Activated gamma-delta T cell treated with Interleukin-2 at 50 U/mL for 16 hours (primary cell): Measurements from ENCODE around the gene MED27.

Experiments used
- DNase-seq: peaks from one replicate; pipeline ENCODE4 v3.0.0-alpha.2; 2020

MED27 gene

DNA sequence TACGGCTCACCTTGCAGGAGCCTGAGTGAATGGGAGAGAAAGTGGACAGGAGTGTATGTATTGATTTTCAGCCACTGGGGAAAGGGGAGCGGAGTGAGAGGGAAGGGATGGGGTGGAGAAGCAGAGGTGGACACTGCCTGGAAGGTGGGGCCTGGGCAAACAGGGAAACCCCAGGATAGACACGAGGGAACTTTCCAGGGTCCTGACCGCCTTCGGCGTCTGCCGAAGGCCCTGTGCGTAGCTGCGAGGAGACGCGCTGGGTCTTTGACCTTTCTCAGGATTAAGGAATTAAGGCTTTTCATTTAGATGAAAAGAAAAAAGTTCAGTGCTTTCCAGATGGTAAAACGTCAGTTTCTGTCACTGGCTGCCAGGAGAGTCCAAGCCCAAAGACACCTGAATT is 205.2 kb downstream of the MED27 start:
- no peak for DNase-seq

DNA sequence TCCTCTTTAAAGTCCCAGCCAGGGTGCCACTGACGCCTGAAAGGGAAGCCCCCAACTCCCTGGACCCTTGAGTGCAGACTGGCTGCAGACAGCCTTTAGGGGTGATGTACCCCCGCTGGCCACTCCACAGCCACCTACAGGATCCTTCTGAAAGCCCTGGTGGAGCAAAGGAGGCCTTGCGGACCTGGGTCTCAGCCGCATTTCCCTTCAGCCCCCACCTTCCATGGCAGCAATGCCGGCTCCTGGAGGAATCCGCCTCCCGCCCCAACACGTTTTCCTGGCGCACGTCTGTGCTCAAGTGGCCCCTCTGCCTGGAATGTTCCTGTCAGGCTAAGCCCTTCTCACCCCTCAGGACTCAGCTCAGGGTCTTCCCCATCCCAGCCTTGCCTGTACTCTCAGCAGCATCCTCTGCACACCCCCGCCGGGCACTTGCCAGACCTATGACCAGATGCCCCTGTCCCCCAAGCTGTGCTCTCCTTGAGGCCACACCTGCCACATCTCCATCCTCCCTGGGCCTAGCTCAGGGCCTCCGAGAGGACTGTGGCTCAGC is 205.7 kb downstream of the MED27 start:
- DNase-seq = no peak

DNA sequence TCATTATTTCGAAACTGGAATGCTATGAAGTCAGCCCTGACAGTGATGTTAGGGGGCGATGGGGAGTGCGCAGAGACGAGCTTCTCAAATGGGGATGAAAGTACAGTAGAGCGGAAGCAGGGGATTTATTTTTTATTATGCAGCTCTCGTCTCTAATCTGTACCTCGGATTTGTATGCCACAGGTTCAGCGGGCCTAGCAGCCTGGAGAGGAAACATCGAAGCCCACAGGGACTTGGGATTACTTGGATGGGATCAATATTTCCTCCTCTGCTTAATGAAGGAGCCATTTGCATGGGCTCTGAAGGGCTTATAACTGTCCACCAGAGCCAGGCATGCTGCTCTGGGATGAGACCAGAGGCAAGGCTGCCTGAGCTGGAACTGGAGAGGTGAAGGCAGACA is 206.3 kb downstream of the MED27 start:
- DNase-seq = no peak

- no peak for DNase-seq
Measured at GRCh38 chr9:131872702-131873101, 207.0 kb downstream of the MED27 start.

GRCh38 chr9:131872006-131872405 is 207.7 kb downstream of the MED27 start:
- DNase-seq = no peak

DNA sequence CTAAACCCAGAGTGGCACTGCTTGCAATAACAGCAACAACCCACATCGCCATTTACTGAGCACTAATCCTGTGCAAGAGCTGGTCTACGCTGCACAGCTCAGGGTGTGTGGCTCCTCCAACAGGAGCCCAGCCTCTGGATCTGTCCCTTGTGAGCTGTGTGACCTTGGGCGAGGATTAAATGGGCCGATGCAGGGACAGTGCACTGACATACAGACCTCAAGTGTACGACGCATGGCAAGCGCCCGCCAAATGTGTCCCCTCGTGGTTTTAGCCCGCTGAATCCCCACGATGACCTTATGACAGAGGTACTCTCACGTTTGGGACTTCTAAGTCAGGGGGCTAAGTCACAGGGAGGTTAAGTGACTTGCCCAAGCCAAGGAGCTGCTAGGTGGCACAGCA is 209.5 kb downstream of the MED27 start:
- DNase-seq = no peak

- DNase-seq = no peak
Measured at GRCh38 chr9:131869348-131869747, 210.3 kb downstream of the MED27 start.

DNA sequence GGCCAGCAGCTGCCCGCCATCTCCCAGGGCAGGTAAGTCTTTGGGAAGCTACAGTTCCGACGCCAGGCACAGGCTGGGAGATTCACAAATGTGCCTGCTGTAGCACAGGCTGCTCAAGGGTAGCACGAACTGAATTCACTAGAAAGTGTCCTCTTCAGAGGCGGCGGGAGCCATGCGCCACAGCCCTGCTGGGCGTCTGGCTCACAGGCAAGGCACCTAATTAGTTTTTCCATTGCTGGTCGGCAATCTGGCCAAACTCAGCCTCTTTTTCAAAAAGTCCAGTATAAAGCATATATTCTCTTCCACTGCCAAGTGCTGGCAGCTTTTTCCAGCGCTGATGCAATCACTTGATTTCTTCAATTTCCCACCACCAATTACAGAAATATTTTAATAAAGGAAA is 210.9 kb downstream of the MED27 start:
- no peak for DNase-seq

DNA sequence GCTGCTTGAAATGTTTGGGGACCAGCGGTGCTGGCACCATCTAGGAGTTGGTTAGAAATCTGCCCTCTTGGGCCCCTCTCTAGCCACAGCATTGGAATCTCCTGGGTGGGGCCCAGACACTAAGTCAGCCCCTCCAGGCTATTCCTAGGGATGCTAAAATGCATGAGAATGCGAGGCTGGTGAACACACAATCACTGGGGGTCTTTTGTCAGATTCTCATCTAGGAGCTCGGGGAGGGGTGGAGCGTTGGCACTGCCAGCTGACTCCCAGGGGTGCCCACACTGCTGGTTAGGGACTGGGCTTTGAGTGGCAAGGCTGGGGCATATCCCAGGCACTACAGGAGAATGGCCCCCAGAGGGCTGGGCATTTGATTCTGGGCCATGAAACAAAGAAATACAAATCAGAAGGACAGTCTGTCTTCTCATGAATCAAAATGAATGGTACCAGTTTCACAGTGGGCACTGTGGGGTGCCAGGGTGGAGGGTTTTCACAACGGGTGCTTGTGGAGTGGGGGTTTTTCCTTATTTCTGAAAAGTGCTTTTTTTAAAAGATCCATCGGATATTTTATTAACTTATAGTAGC is 212.0 kb downstream of the MED27 start:
- no peak for DNase-seq

DNA sequence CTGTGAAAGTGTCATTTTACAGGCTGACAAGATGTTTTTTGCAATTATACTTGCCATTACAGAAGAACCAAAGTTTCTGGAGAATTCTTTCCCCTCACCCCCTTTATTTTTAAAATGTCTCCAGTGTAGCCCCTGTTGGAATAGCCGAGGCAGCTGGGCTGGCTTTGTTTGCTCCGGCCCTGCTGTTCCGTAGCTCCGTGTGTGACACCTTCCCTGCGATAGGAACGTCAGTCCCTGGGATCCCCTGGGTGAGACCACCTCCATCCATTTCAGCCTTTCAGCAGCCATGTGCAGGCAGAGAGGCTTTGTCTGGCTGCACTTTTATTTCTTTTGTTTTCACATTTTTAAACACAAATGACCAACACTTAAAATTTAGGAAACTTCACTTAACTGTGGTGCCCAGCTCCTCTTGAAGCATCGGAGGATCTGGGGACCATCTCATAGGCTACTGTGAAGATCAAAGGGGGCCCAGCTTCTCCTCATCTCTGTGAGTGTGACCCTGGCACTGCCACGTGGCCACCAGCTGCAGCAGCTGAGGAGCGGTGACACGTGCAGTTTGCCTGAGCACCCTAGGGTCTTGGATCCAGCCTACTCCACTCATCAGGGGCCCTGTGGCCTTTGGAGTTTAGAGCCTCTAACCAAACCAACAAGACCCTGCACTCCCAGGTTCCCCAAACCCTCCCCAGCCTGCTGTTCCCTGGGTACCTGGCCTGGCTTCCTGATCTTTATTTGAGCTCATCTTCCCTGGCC is 214.0 kb downstream of the MED27 start:
- no peak for DNase-seq

DNA sequence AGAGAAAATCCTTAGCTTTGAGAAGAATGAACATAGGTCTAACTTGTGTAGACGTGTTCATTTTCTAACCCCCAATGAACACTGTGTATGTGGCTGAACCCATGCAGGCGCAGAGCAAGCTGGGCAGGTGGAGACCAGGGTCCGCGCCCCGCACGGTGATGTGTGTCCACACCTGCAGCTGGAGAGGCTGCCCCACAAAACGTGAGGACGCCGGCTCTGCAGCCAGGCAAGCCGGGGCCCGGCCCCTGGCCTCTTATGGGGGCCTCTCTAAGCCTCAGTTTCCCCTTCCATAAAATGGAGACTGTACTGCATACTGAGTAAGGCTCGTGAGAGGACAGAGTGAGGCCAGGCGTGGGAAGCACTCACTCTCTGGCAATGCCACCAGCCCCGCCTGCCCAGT is 215.1 kb downstream of the MED27 start:
- no peak for DNase-seq

GRCh38 chr9:131863306-131863896 is 216.3 kb downstream of the MED27 start:
- DNase-seq = no peak

DNA sequence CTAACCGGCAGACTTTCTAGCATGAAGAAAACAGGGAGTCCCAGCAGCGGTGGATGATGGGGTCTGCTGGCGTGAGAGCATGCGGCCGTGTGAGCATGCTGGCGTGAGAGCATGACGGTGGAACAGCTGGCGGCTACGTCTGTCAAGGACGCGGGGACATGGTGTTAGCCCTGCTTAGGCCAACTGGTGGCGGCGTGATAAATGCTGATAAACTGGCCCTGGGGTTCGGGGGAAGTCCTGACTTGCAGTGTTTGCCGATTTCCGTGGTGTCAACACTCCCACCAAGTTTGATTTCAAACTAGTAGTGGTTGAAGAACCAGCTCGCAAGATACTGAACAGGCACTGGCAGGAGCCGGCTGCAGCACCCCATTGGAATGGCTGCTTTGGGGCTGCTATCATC is 217.4 kb downstream of the MED27 start:
- no peak for DNase-seq

- DNase-seq = no peak
Measured at GRCh38 chr9:131860430-131860829, 219.2 kb downstream of the MED27 start.

- no peak for DNase-seq
Measured at GRCh38 chr9:131858147-131858546, 221.5 kb downstream of the MED27 start.

- no peak for DNase-seq
Measured at GRCh38 chr9:131856105-131856504, 223.6 kb downstream of the MED27 start.

DNA sequence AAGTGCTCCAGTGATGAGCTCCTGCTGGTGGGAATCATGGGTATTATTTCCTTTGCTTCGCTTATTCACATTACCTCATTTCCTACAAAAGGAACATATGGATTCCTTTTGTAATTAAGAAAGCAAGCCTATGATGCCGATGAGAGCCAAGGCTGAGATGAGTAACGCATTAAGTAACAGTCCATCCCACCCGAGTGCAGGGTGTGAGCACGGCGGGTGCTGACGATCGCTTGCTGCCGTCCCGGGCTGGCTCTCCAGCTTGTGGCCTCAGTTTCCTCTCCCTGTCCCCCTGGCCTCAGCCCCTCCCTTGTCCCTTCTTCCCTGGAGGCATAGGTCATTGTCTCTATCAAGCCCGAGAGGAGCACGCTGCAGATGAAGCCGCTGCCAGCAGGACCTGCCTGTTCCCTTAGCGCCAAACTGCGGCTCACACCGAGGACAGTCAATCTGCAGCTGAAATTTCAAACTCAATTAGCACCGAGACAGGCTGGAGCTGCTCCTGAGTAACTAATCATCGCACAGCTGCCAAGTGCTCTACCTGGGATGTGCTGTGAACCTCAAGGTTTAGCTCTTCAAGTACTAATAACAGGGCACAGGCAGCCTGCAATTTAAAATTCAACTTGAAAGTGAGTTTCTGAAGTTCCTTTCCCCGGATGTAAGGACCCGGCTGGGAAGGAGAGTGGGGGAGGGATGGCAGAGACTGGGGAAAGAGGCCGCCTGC is 224.6 kb downstream of the MED27 start:
- DNase-seq = no peak

DNA sequence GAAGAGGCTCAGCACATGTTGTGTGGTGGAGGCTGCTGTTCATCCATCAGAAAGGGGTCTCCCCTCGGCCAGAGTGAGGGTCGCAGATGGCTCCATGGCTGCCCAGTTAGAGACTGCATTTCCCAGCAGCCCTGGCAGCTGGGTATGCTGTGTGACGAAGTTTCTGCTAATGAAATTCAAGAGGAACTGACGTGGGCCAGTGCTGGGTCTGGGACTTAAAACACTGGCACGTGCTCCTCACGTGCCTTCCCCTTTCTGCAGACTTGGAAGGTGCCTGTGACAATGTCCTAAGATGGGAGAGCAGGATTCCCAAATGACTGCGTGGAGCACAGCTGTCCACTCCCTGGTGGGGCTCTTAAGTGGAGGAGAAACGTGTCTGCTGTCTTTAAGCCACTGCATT is 225.3 kb downstream of the MED27 start:
- no peak for DNase-seq

- no peak for DNase-seq
Measured at GRCh38 chr9:131853434-131853833, 226.2 kb downstream of the MED27 start.

GRCh38 chr9:131851414-131851813 is 228.3 kb downstream of the MED27 start:
- DNase-seq = no peak

DNA sequence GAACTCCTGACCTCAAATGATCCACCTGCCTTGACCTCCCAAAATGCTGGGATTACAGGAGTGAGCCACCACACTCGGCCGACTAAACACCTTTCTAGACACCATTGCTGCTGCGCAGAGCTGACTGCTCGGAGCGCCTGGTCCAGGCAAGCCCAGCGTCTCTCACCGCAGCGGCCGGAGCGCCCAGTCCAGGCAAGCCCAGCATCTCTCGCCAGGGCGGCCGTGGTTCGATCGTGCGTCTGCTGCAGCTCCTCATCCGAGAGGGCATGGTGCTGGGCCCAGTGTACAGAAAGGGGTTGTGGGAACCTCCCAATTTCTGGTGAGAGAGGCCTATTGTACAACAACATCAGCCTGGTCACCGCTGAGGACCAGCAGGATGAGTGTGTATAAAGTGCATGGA is 230.3 kb downstream of the MED27 start:
- DNase-seq = no peak

GRCh38 chr9:131848570-131849160 is 231.0 kb downstream of the MED27 start:
- DNase-seq = no peak

GRCh38 chr9:131847665-131848354 is 231.9 kb downstream of the MED27 start:
- no peak for DNase-seq
